ENCODE results near the gene SCML2.

The SCML2 gene

GRCh38 chrX:18354369-18355223 lies at the start of gene SCML2:
Gene SCML2, minus strand, starts transcription at chrX:18354688. Its CDS starts 20,617 bp downstream, at chrX:18334071.
- no peak for TF ChIP-seq GATA3 (IDR thresholded peaks at IDR 0.05; ENCODE audit: low read depth, low read length)
- no peak for TF ChIP-seq GATA2 (IDR thresholded peaks at IDR 0.05; ENCODE audit: low read depth, low read length)

- TF ChIP-seq GATA3 (IDR thresholded peaks at IDR 0.05; ENCODE audit: low read depth, low read length) (no peak), GATA2 (IDR thresholded peaks at IDR 0.05; ENCODE audit: low read depth, low read length) (no peak)
Observed at GRCh38 chrX:18401848-18402213, 47.3 kb upstream of the SCML2 start.

- TF ChIP-seq GATA2 (IDR thresholded peaks at IDR 0.05; ENCODE audit: low read depth, low read length) (no peak), GATA3 (IDR thresholded peaks at IDR 0.05; ENCODE audit: low read depth, low read length) (no peak)
Observed at GRCh38 chrX:18394477-18394876, 40.0 kb upstream of the SCML2 start.

GRCh38 chrX:18390941-18391538 lies 36.6 kb upstream of the SCML2 start:
- TF ChIP-seq GATA2 (IDR thresholded peaks at IDR 0.05; ENCODE audit: low read depth, low read length) (no peak), GATA3 (IDR thresholded peaks at IDR 0.05; ENCODE audit: low read depth, low read length) (no peak)

GRCh38 chrX:18389966-18390365 lies 35.5 kb upstream of the SCML2 start:
- TF ChIP-seq GATA2 (IDR thresholded peaks at IDR 0.05; ENCODE audit: low read depth, low read length) (no peak), GATA3 (IDR thresholded peaks at IDR 0.05; ENCODE audit: low read depth, low read length) (no peak)

- TF ChIP-seq GATA3 (IDR thresholded peaks at IDR 0.05; ENCODE audit: low read depth, low read length) (no peak), GATA2 (IDR thresholded peaks at IDR 0.05; ENCODE audit: low read depth, low read length) (no peak)
Observed at GRCh38 chrX:18377796-18378195, 23.3 kb upstream of the SCML2 start.

GRCh38 chrX:18368402-18368801 lies 13.9 kb upstream of the SCML2 start:
- TF ChIP-seq GATA3 (IDR thresholded peaks at IDR 0.05; ENCODE audit: low read depth, low read length): no peak
- TF ChIP-seq GATA2 (IDR thresholded peaks at IDR 0.05; ENCODE audit: low read depth, low read length): no peak

GRCh38 chrX:18360867-18361266 lies 6.4 kb upstream of the SCML2 start:
- no peak for TF ChIP-seq GATA2 (IDR thresholded peaks at IDR 0.05; ENCODE audit: low read depth, low read length)
- no peak for TF ChIP-seq GATA3 (IDR thresholded peaks at IDR 0.05; ENCODE audit: low read depth, low read length)

- no peak for TF ChIP-seq GATA2 (IDR thresholded peaks at IDR 0.05; ENCODE audit: low read depth, low read length)
- TF ChIP-seq GATA3 (IDR thresholded peaks at IDR 0.05; ENCODE audit: low read depth, low read length): no peak
Observed at GRCh38 chrX:18353931-18354368, 538 bp downstream of the SCML2 start.

- no peak for TF ChIP-seq GATA2 (IDR thresholded peaks at IDR 0.05; ENCODE audit: low read depth, low read length)
- TF ChIP-seq GATA3 (IDR thresholded peaks at IDR 0.05; ENCODE audit: low read depth, low read length): no peak
Observed at GRCh38 chrX:18351784-18352183, 2.7 kb downstream of the SCML2 start.

- no peak for TF ChIP-seq GATA2 (IDR thresholded peaks at IDR 0.05; ENCODE audit: low read depth, low read length)
- TF ChIP-seq GATA3 (IDR thresholded peaks at IDR 0.05; ENCODE audit: low read depth, low read length): no peak
Observed at GRCh38 chrX:18348047-18348446, 6.4 kb downstream of the SCML2 start.

GRCh38 chrX:18309401-18309800 lies 45.1 kb downstream of the SCML2 start:
- TF ChIP-seq GATA2 (IDR thresholded peaks at IDR 0.05; ENCODE audit: low read depth, low read length) (no peak), GATA3 (IDR thresholded peaks at IDR 0.05; ENCODE audit: low read depth, low read length) (no peak)

- TF ChIP-seq GATA3 (IDR thresholded peaks at IDR 0.05; ENCODE audit: low read depth, low read length): no peak
- no peak for TF ChIP-seq GATA2 (IDR thresholded peaks at IDR 0.05; ENCODE audit: low read depth, low read length)
Observed at GRCh38 chrX:18297251-18297650, 57.2 kb downstream of the SCML2 start.

GRCh38 chrX:18294893-18295292 lies 59.6 kb downstream of the SCML2 start:
- no peak for TF ChIP-seq GATA2 (IDR thresholded peaks at IDR 0.05; ENCODE audit: low read depth, low read length)
- TF ChIP-seq GATA3 (IDR thresholded peaks at IDR 0.05; ENCODE audit: low read depth, low read length): no peak

- TF ChIP-seq GATA2 (IDR thresholded peaks at IDR 0.05; ENCODE audit: low read depth, low read length) (no peak), GATA3 (IDR thresholded peaks at IDR 0.05; ENCODE audit: low read depth, low read length) (no peak)
Observed at GRCh38 chrX:18291006-18291545, 63.4 kb downstream of the SCML2 start.

Measured in SH-SY5Y (cell line).